NCI-H1417 treated with DMSO at 0.1 percent for 48 hours (cell line): ENCODE data around the gene RPRD2.

Experiments used
- DNase-seq: peaks from one replicate; lab custom pipeline; 2025; lab: John Stamatoyannopoulos, UW

RPRD2 gene

DNA sequence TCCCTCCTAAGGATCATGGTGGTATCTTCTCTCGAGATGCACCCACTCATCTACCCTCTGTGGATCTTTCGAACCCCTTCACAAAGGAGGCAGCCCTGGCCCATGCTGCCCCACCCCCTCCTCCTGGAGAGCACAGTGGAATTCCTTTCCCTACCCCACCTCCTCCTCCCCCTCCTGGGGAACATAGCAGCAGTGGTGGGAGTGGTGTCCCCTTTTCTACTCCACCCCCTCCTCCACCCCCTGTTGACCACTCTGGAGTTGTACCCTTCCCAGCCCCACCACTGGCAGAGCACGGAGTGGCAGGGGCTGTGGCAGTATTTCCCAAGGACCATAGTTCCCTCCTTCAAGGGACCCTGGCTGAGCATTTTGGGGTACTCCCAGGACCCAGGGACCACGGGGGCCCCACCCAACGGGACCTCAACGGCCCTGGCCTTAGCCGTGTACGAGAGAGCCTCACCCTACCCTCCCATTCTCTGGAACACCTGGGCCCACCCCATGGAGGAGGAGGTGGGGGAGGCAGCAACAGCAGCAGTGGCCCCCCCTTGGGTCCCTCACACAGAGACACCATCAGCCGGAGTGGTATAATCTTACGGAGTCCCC lies 108.8 kb downstream of the RPRD2 start:
- DNase-seq, result no peak

DNA sequence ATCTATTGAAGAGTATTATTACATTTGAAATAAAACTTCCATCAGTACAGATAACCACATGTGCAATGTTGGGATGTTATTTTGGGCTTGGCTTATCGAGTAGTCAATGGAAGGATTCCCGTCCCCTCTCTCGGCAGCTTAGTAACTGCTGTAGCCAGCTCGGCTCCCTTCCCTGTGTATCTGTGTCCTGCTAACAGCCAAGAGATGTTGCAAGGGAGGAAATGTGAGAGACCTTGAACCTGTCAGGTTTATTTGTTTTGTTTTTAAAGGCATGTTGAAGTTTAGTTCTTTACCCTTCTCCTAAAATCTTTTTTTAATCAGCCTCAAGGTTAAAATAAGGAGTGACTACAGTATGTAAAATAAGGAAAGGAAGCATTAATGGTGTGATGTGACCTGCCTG lies 109.7 kb downstream of the RPRD2 start:
- no peak for DNase-seq

DNA sequence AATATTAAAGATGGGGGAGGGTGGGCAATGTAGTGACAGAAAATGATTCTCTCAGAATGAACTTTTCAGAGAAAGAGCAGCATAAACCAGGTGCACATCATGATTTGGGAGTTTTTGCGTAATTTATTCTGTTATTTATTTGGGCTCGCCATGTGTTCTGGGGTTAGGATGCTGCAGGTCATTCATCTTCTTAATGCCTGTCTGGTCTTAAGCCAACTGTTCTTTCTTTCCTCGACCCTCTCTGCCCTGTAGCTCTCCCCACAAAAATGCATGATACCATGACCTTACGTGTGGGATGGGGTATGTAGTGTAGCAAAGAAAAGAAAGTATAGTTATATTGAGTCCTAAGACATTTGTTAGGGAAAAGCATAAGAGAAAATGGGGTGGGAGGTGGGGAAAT lies 110.9 kb downstream of the RPRD2 start:
- DNase-seq, result no peak

DNA sequence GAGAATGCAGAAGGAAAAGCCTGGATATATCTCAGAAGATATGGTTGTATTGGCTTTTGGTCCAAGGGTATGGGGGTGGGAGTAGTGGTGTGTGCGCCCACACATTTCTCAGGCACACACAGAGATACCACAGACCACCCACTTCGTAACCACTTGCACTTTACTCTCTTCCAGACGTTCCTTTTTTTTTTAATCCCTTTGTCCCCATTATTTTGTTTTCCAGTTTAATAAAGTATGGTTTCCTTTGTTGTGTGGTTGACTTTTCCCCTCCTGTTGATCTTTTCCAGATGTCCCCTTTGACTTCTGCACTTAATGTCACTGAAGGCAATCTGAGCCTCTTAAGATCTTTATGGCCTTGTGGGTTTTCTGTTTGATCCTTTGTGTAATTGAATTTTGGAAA lies 112.8 kb downstream of the RPRD2 start:
- no peak for DNase-seq

DNA sequence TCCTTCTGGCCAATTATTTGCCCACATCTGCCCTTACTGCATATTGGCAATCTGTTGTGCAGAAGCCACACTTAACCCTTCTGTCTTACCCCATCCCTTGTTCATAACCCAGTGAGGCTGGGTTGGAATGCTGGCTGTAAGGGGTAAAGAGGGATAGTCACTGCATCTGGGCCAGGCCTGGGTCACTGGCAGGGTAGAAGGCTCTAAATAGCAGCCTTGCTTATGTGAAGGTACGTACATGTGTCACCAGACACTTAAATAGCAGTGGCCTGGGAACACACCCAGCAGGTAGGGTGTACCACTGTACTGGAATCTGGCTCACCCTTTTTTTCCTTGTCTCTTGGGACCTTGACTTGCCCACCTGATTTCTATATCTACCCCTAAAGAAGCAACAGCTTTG lies 113.4 kb downstream of the RPRD2 start:
- no peak for DNase-seq

DNA sequence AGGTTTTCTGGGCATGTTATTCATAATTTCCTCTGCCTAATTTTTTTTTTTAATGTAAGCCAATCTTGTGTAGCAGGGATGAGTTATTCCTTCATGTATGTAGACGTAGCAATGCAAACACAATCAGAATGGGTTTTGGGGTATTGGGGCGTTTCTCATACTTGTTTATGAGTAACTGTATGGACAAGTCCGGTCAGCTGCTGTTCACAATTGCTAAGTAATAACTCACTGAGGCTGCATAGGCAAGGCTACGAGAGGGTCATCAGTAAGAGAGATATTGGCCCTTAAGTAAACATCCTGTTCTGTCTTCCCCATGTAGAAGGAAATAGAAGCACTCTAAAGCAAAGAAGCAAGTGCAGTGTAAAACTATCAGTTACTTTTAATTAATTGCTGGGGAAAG lies 113.8 kb downstream of the RPRD2 start:
- DNase-seq, result no peak

DNA sequence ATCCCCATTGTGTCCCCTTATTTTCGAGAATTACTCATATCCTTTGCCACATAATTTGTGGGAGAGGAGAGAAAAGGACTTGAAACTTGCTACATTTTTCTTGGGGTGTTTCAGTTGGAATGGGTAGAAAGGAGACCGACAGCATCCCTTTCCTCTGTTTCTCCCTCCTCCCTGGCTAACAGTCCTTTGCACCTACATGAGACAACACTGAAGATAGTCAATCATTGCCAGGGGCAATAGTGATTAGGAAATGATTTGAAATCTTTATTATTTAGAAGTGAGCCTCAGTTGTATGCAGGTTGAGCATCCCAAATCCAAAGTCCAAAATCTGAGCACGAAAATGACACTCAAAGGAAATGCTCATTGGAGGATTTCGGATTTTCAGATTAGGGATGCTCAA lies 115.4 kb downstream of the RPRD2 start:
- DNase-seq, result no peak

DNA sequence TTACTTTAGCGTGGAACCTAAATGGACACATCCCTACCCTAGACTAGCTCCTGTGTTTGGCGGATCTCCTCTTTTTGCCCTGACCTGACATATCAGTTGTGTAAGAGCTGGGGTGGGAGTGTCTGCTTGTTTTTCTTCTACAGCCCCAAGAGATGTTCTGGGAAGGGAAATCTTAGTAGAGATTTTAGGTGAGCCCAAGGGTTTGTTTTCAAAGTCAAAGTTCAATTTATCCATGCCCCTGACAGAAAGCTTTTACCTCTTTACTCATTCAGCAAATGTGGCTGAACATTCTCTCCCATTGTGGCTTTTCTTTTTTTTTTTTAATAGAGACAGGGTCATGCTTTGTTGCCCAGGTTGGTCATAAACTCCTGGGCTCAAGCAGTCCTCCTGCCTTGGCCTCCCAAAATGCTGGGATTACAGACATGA lies 116.0 kb downstream of the RPRD2 start:
- DNase-seq, result no peak

DNA sequence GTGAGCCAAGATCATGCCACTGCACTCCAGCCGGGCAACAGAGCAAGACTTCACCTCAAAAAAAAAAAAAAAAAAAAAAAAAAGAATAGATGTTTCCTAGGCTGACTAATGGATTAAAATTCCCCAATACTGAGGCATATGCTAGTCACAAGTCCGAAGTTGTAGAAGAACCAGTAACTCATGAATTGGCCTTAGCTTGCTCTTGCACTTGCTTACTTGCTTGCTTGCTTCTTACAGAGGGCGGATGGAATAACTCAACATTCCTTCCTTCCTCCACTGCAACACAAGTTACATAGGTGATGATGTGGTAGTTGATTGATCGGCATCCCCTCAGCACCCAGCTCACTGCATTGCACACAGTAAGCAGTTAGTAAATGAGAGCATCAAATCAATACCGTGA lies 120.5 kb downstream of the RPRD2 start:
- no peak for DNase-seq

DNA sequence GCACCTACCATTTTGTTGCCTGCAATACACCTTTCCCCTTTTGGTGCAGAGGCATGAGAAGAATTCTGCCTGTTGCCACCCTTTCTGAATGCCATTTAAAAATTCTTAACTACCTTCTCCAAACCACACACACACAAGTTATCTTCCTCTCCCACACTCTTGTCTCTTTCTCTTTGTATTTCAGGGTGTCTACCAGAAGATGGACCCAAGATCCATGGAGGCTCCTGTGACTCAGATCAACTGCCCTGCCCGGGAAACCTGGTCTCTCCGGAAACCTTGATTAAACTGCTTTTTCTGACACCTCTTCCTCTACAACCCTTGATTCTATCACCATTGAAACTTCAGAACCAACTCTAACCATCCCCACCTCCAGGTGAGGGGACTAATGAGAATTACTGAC lies 120.9 kb downstream of the RPRD2 start:
- DNase-seq, result no peak

DNA sequence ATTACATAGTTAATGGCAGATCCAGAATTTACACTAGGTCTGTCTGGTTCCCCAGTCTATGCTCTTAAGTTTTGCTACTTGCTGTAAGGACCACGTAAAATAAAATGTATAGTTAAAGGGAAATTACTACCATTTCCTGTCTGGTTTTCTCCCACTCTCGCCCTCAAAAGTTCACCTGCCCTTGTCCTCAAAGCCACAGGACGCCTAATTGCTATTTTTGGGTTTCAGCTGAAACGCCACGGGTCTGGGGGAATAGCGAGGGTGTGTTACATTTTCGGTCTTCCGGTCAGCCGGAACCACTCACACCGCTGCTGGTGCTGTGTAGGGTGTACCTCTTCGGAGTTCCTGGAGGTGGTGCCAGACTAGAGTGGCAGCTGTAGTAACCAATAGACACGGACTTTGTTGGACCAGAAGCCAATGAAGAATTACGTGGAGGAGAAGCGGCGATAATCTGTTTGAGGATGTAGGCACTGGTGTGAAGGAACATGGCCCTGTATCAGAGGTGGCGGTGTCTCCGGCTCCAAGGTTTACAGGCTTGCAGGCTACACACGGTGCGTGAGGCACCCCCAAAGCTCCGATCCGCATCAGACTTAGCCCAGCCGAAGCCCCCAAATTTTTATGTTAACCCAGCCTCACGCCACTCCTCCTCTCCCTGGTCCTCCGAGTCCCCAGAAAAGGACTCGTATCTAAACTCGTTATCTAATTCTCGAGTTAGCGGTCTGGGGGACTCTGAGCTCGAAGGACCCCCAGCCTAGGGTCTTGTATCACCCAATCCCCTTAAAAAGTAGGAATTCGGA lies 123.2 kb downstream of the RPRD2 start, which contains the start of gene TARS2:
TSS of gene TARS2 (plus strand) at position 454 of the 797 bp plus-strand sequence. CDS start at position 486, 32 bp downstream.
- peak; percentile 95 for DNase-seq

DNA sequence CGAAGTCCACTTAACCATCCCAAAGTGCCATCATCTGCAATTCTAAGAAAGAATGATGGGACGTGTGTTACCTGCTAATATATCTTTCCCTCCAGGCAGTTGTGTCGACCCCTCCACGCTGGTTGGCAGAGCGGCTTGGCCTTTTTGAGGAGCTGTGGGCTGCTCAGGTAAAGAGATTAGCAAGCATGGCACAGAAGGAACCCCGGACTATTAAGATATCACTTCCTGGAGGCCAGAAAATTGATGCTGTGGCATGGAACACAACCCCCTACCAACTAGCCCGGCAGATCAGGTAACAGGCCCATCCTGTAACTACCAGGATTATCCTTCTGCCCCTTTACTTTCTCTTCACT lies 123.8 kb downstream of the RPRD2 start:
- no peak for DNase-seq

DNA sequence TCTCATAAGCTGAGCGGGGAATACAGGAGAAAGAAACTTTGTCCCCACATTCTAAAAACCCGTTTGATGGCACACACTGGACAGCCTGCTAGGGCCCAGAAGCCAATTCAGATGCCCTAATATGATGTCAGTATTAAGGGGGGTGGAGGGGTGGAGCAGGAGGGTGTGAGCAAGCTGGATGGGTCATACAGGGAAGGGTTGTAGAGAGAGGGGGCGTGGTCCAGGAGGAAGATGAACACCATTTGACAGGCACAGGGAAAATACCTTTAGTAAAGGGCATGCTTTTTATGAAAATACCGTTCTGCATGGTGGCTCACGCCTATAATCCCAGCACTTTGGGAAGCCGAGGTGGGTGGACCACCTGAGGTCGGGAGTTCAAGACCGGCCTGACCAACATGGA lies 129.2 kb downstream of the RPRD2 start:
- DNase-seq, result no peak

DNA sequence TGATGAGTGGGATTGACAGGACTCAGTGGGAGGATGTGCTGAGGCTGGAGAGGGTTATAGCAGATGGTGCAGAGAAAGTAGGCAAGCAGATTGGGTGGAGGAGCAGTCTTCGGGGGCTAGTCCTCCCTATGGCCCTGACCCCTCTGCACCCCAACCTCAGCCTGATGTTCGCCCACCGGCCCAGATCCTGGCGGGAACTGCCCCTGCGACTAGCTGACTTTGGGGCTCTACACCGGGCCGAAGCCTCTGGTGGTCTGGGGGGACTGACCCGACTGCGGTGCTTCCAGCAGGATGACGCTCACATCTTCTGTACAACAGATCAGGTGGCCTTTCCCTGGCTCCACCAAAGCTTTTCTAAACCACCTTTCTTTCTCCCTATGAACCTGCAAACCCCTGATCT lies 134.4 kb downstream of the RPRD2 start:
- no peak for DNase-seq

DNA sequence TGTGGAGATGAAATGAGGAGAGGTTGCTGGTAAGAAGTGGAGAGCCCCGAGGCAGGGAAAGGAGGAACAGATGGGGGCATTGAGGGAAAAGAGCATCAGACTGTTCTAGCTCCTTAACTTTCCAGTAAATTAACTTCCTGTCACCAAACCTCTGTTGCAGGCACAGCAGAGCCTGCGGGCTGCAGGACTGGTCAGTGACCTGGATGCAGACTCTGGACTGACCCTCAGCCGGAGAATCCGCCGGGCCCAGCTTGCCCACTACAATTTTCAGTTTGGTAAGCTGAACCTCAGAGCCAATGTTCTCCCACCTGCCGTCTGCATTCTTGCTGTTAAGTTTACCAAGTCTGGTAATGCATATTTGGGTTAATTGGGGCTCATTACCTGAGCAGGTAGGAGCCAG lies 141.5 kb downstream of the RPRD2 start:
- no peak for DNase-seq

DNA sequence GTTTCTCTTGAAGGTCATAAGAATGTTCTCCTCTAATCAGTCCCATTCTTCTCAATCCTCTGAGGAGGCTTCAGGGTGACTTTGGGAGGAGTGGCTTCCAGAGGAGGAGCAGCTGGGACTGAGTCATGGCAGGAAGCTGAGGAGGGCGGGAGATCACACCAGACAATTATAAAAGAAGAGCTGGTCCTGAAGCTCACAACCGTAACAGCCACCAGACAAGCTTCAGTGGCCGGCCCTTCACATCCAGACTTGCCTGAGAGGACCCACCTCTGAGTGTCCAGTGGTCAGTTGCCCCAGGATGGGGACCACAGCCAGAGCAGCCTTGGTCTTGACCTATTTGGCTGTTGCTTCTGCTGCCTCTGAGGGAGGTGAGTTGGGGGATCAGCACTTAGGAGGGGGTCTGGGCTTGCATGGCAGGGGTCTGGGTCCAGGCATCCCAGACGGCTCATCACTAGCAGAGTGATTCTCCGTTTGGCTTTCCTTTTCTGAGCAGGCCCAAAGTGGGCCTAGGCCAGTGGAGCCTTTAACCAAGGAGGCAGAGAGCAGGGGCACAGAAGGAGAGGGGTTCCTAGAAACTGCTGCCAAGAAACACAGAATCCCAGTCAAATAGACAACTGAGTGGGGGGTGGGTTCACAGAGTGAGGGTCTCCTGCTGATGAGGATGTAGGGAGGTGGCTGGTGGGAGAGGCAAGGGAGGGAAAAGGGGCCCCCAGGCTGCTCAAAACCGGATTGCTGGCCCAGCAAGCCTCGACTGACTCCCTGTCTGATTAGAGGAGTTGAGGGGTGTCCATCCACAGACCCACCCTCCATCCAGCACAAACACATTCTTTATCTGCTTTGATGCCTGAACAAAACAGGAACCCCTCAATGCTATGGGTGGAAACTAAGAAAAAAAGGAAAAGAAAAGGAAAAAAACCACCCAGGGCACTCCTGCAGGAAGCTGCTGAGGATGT lies 144.2 kb downstream of the RPRD2 start, which contains the start of gene ECM1:
TSS of gene ECM1 (plus strand) at position 198 of the 953 bp plus-strand sequence. CDS start at position 299, 101 bp downstream.
- DNase-seq, result no peak

DNA sequence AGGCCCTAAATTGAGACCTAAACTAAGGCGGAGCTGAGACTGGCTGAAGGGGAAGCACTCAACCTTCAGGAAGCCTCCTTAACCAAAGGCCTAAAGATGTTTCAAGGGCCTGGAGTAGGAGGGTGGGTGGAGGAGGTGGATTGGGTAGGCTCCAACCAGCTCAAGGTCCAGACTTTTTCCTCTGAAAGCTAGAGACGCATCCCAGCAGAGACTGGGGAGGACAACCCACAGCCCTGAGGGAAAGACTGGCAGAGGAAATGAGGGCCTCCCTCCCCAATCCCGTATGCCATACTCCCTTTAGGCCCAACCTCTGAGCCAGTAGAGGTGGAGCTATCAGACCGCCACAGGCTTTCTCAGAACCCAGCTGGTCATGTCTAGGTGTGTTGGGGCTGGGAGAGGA lies 145.0 kb downstream of the RPRD2 start:
- DNase-seq, result no peak

DNA sequence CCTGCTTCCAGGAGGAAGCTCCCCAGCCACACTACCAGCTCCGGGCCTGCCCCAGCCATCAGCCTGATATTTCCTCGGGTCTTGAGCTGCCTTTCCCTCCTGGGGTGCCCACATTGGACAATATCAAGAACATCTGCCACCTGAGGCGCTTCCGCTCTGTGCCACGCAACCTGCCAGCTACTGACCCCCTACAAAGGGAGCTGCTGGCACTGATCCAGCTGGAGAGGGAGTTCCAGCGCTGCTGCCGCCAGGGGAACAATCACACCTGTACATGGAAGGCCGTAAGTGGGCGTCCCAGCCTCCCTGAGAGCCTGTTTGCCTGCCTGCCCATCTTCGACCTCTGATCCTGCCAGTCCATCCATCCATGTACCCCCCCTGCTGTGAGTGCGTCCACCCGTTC lies 147.6 kb downstream of the RPRD2 start:
- peak; percentile 44 for DNase-seq

DNA sequence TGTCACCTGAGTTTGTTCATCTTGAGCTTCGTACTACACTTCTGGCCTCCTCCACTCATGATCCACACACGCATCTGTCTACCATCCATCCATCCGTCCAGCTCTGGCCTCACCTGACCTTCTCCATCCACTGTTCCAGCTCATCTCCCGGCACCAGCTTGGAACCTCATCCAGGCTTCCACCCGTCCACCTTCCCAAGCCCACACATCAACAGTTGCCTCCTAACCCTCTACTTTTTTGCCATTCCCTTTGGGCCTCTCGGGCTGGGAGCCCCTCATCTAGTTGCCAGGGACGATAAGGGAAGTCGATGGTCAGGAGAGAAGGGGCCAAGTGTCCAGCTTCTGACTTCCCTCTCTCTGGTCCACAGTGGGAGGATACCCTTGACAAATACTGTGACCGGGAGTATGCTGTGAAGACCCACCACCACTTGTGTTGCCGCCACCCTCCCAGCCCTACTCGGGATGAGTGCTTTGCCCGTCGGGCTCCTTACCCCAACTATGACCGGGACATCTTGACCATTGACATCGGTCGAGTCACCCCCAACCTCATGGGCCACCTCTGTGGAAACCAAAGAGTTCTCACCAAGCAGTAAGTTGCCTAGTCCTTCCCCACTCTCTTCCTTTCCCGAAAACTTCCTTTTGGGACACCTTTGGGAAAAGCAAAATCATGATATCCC lies 148.2 kb downstream of the RPRD2 start:
- DNase-seq, result no peak

DNA sequence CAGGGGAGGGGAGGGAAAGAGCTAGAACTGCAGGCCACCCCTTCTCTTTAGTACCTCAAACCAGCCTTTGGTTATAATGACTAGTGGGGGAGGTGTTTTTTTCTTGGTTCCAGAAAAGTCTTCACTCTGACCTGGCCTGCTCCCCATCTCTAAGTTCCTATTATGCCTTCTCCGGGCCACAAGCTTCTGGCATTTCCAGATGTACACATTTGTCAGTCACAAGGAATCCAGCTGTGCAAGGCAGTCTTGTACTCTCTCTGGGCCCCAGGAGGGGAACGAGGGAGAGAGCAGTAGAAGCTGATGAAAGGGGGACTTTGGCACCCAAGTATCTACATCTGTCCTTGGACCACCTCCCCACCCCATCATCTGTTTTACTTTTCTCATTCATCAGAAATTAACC lies 148.9 kb downstream of the RPRD2 start:
- DNase-seq, result no peak

DNA sequence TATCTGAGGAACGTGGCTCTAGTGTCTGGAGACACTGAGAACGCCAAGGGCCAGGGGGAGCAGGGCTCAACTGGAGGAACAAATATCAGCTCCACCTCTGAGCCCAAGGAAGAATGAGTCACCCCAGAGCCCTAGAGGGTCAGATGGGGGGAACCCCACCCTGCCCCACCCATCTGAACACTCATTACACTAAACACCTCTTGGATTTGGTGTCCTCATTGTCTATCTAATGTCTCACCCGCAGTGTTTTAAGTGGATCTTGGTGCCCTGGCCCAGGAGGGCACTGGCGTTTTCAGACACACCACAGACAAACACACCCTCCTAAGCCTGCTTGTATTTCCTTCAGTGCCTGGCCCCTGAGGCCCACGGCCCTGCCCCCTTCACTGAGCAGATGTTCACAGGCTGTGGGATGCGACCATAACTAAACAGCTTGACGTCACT lies 149.4 kb downstream of the RPRD2 start:
- DNase-seq, result no peak

DNA sequence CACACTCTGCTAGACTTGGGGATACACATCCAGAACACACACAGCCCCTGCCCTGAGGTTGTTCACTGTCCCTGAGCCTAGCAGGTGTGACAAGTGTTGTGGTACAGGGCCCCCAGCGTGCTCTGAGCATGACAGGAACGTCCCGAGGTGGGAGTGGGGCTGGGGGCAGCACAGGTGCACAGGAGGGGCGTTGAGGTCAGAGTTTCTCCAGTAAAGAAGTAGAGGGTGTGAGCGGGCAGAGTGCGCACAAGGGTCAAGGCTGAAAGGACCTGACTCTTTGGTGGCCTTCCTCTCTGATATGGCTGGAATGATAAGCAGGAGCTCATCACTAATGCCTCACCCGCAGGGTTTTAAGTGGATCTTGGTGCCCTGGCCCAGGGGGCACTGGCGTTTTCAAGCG lies 150.3 kb downstream of the RPRD2 start:
- no peak for DNase-seq
